Neural cell (in vitro differentiated cells): ENCODE results near the gene SFT2D2. TPM values are rescaled to one million over a fixed set of nuclear protein-coding genes. Genes with fewer than 3 reads are reported as not detected.

Source experiments
- H2AFZ ChIP-seq: fragments of 200-600, 300-800 bp; sonication (generic), shearing (Covaris generic); 2 replicates; pipeline ENCODE4 v1.6.0; 2014; ENCODE audit warnings: low read depth, mild to moderate bottlenecking, antibody characterized with exemption, low read length, moderate library complexity
- H3F3A ChIP-seq: fragments of 200-600 bp; shearing (Covaris generic); 2 replicates; pipeline ENCODE4 v1.6.1; 2016; ENCODE audit warnings: mild to moderate bottlenecking, moderate library complexity, mixed read lengths, antibody characterized with exemption, low read length; ENCODE audit not compliant: insufficient read depth, poor library complexity, severe bottlenecking
- H3K27ac ChIP-seq: fragments of 200-600, 300-800 bp; sonication (generic), shearing (Covaris generic); 2 replicates; pipeline ENCODE4 v1.5.1; 2014; ENCODE audit warnings: mild to moderate bottlenecking, low read length, moderate library complexity
- H3K27me3 ChIP-seq: fragments of 300-800, 200-600 bp; sonication (generic), shearing (Covaris generic); 2 replicates; pipeline ENCODE4 v1.6.0; 2014; ENCODE audit warnings: mild to moderate bottlenecking, low read depth, low read length, moderate library complexity; ENCODE audit not compliant: insufficient read depth
- H3K36me3 ChIP-seq: fragments of 300-800, 200-600 bp; sonication (generic), shearing (Covaris generic); 2 replicates; pipeline ENCODE4 v1.5.1; 2014; ENCODE audit warnings: mild to moderate bottlenecking, antibody characterized with exemption, low read length, moderate library complexity; ENCODE audit not compliant: insufficient read depth
- H3K4me2 ChIP-seq: fragments of 300-800, 200-600 bp; sonication (generic), shearing (Covaris generic); 2 replicates; pipeline ENCODE4 v1.6.0; 2014; ENCODE audit warnings: mild to moderate bottlenecking, low read length
- H3K4me3 ChIP-seq: fragments of 300-800, 200-600 bp; sonication (generic), shearing (Covaris generic); 2 replicates; pipeline ENCODE4 v1.5.1; 2014; ENCODE audit warnings: mild to moderate bottlenecking, low read length, moderate library complexity
- H3K79me2 ChIP-seq: fragments of 200-600 bp; shearing (Covaris generic); replicated peaks from 2 replicates; pipeline ENCODE4 v1.6.0; 2014; ENCODE audit warnings: mild to moderate bottlenecking, low read length, moderate library complexity; ENCODE audit not compliant: insufficient read depth
- H3K9ac ChIP-seq: fragments of 300-800, 200-600 bp; sonication (generic), shearing (Covaris generic); 2 replicates; pipeline ENCODE4 v1.6.1; 2016; ENCODE audit warnings: mild to moderate bottlenecking, low read length, mixed read lengths
- H3K9me2 ChIP-seq: fragments of 200-600 bp; shearing (Covaris generic); 2 replicates; pipeline ENCODE4 v1.6.1; 2016; ENCODE audit warnings: mild to moderate bottlenecking, low read length, mixed read lengths; ENCODE audit not compliant: insufficient read depth
- H3K9me3 ChIP-seq: fragments of 200-600, 300-800 bp; sonication (generic), shearing (Covaris generic); 2 replicates; pipeline ENCODE4 v1.6.1; 2016; ENCODE audit warnings: mild to moderate bottlenecking, mixed run types, low read length, moderate library complexity, mixed read lengths
- H4K20me1 ChIP-seq: fragments of 200-600 bp; shearing (Covaris generic); 2 replicates; pipeline ENCODE4 v1.6.1; 2016; ENCODE audit warnings: mild to moderate bottlenecking, mixed run types; ENCODE audit not compliant: insufficient read depth
- EP300 ChIP-seq: fragments of 450-650 bp; conservative IDR thresholded peaks from 2 replicates; pipeline ENCODE4 v1.6.1; 2014; ENCODE audit warnings: antibody characterized with exemption, mild to moderate bottlenecking, moderate library complexity; ENCODE audit not compliant: poor library complexity, severe bottlenecking
- EZH2 ChIP-seq: fragments of 200-600, 300-800 bp; shearing (Covaris generic), sonication (generic); IDR thresholded peaks from 2 replicates; pipeline ENCODE4 v1.6.1; 2014; ENCODE audit warnings: antibody characterized with exemption, low read length, borderline replicate concordance, mild to moderate bottlenecking; ENCODE audit not compliant: insufficient read depth, poor library complexity, severe bottlenecking
- MXI1 ChIP-seq: fragments of 450-650 bp; conservative IDR thresholded peaks from 2 replicates; pipeline ENCODE4 v1.6.1; 2014; ENCODE audit warnings: antibody characterized with exemption, mild to moderate bottlenecking; ENCODE audit not compliant: poor library complexity, severe bottlenecking
- POLR2AphosphoS5 ChIP-seq: IDR thresholded peaks from 2 replicates; pipeline ENCODE4 v1.6.1; 2012
- RAD21 ChIP-seq: fragments of 450-650 bp; conservative IDR thresholded peaks from 2 replicates; pipeline ENCODE4 v1.6.1; 2014; ENCODE audit warnings: antibody characterized with exemption, mild to moderate bottlenecking, moderate library complexity
- SMC3 ChIP-seq: fragments of 450-650 bp; conservative IDR thresholded peaks from 2 replicates; pipeline ENCODE4 v1.6.1; 2014; ENCODE audit warnings: antibody characterized with exemption, mild to moderate bottlenecking, moderate library complexity; ENCODE audit not compliant: poor library complexity
- TAF1 ChIP-seq: IDR thresholded peaks from 2 replicates; pipeline ENCODE4 v1.6.1; 2012; ENCODE audit warnings: low read depth
- polyA plus RNA-seq: library from polyadenylated mRNA; depleted of rRNA; stranded (reverse); fragments of >200 nt; gene quantifications from 2 replicates; pipeline ENCODE4 v1.2.3, GENCODE V29; 2014
- TF ChIP-seq, protein P1 (sequence below): IDR thresholded peaks from 2 replicates; pipeline ENCODE4 v1.6.1; 2012; ENCODE audit warnings: borderline replicate concordance
- TF ChIP-seq, protein P2 (sequence below): fragments of 450-650 bp; IDR thresholded peaks from 2 replicates; pipeline ENCODE4 v1.5.1; 2014; ENCODE audit warnings: antibody characterized with exemption, mild to moderate bottlenecking, moderate library complexity; ENCODE audit not compliant: poor library complexity, severe bottlenecking

Gene SFT2D2
- polyA plus RNA-seq, 1 donor from 2014 or later = 8.3 TPM

DNA sequence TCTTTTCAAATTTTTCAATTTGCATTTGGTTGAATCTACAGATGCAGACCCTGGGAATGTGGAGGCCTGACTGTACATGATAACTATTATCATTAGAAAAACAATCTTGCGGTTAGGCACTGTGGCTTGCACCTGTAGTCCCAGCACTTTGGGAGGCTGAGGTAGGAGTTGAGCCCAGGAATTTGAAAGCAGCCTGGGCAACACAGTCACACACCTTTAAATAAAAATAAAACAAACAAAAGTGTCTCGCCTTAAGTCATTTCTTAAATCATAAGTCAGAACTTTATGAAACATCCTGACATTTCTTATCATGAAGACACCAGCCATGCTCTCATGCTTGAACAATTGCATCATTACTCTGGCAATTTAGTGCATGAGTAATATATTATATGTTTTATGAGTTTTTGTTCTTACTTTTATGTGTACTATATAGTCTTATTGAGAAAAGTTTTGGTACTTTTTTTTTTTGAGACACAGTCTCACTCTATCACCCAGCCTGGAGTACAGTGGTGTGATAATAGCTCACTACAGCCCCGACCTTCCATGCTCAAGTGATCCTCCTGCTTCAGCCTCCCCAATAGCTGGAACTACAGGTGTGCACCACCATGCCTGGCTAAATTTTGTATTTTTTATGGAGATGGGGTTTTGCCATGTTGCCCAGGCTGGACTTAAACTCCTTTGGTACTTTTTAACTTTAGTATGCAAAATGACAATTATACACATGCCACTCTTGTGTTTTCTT lies 62.7 kb downstream of the SFT2D2 start:
- no peak overlapping the region for H2AFZ ChIP-seq
- H3K9me3 ChIP-seq = no peaks in the 10 kb centered on the region
- no peaks in the 10 kb centered on the region for H3K9me2 ChIP-seq
- H3K9ac ChIP-seq = no peak overlapping the region
- H3K27ac ChIP-seq = no peak overlapping the region
- no peaks in the 10 kb centered on the region for H4K20me1 ChIP-seq
- H3K27me3 ChIP-seq = no peaks in the 10 kb centered on the region
- H3F3A ChIP-seq = no peaks in the 10 kb centered on the region
- no peak overlapping the region for H3K4me3 ChIP-seq
- no peaks in the 10 kb centered on the region for H3K79me2 ChIP-seq
- no peak for TF ChIP-seq POLR2AphosphoS5
- TF ChIP-seq, protein P1, sequence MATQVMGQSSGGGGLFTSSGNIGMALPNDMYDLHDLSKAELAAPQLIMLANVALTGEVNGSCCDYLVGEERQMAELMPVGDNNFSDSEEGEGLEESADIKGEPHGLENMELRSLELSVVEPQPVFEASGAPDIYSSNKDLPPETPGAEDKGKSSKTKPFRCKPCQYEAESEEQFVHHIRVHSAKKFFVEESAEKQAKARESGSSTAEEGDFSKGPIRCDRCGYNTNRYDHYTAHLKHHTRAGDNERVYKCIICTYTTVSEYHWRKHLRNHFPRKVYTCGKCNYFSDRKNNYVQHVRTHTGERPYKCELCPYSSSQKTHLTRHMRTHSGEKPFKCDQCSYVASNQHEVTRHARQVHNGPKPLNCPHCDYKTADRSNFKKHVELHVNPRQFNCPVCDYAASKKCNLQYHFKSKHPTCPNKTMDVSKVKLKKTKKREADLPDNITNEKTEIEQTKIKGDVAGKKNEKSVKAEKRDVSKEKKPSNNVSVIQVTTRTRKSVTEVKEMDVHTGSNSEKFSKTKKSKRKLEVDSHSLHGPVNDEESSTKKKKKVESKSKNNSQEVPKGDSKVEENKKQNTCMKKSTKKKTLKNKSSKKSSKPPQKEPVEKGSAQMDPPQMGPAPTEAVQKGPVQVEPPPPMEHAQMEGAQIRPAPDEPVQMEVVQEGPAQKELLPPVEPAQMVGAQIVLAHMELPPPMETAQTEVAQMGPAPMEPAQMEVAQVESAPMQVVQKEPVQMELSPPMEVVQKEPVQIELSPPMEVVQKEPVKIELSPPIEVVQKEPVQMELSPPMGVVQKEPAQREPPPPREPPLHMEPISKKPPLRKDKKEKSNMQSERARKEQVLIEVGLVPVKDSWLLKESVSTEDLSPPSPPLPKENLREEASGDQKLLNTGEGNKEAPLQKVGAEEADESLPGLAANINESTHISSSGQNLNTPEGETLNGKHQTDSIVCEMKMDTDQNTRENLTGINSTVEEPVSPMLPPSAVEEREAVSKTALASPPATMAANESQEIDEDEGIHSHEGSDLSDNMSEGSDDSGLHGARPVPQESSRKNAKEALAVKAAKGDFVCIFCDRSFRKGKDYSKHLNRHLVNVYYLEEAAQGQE = no peak
- TF ChIP-seq EP300 = no peak
- TF ChIP-seq EZH2 = no peak
- H3K4me2 ChIP-seq = no peak overlapping the region
- no peaks in the 10 kb centered on the region for H3K36me3 ChIP-seq

DNA sequence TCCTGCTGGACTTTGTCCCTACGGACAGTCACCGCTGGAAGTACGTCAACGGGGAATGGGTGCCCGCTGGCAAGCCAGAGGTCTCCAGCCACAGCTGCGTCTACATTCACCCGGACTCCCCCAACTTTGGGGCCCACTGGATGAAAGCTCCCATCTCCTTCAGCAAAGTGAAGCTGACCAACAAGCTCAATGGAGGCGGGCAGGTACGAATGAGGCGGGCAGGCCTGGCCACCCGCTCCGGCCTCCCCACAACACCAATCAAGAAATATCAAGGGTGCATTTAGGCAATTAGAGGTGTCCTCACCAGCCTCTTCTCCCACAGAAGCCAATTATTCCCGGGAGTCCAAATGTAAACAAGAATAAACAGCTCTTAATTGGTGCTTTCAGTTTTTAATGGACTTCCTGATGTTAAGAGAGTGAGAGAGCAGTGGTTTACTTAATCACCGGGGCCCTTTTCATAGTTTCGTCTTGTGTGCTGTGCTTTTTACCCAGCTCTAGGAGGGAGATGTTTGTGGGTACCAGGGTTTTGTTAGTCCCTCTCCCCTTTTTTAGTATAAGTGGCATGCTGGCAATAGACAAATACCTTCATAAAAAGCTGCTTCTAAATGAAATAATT lies 65.5 kb downstream of the SFT2D2 start:
- TF ChIP-seq RAD21 (no peak), SMC3 (no peak), TAF1 (no peak), EP300 (no peak), EZH2 (no peak), POLR2AphosphoS5 (no peak), MXI1 (no peak)
- TF ChIP-seq, protein P2, sequence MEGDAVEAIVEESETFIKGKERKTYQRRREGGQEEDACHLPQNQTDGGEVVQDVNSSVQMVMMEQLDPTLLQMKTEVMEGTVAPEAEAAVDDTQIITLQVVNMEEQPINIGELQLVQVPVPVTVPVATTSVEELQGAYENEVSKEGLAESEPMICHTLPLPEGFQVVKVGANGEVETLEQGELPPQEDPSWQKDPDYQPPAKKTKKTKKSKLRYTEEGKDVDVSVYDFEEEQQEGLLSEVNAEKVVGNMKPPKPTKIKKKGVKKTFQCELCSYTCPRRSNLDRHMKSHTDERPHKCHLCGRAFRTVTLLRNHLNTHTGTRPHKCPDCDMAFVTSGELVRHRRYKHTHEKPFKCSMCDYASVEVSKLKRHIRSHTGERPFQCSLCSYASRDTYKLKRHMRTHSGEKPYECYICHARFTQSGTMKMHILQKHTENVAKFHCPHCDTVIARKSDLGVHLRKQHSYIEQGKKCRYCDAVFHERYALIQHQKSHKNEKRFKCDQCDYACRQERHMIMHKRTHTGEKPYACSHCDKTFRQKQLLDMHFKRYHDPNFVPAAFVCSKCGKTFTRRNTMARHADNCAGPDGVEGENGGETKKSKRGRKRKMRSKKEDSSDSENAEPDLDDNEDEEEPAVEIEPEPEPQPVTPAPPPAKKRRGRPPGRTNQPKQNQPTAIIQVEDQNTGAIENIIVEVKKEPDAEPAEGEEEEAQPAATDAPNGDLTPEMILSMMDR = no peak
- TF ChIP-seq, protein P1 = no peak
- no peaks in the 10 kb centered on the region for H3K79me2 ChIP-seq
- H3K4me2 ChIP-seq = no peak overlapping the region
- no peaks in the 10 kb centered on the region for H3K9me3 ChIP-seq
- no peak overlapping the region for H3K9ac ChIP-seq
- no peak overlapping the region for H3K4me3 ChIP-seq
- no peaks in the 10 kb centered on the region for H4K20me1 ChIP-seq
- no peaks in the 10 kb centered on the region for H3F3A ChIP-seq
- H3K27me3 ChIP-seq = no peaks in the 10 kb centered on the region
- H3K27ac ChIP-seq = no peak overlapping the region
- no peaks in the 10 kb centered on the region for H3K36me3 ChIP-seq
- H2AFZ ChIP-seq = no peak overlapping the region
- H3K9me2 ChIP-seq = no peaks in the 10 kb centered on the region
